GM19395 (cell line): ENCODE data around the gene PTPRM.

Source experiments
- ATAC-seq: cut with Tn5 transposase; IDR thresholded peaks from one replicate; pipeline ENCODE4 v1.9.1; 2021; ENCODE audit warnings: mild to moderate bottlenecking, moderate library complexity; ENCODE audit not compliant: unreplicated experiment

PTPRM gene

DNA sequence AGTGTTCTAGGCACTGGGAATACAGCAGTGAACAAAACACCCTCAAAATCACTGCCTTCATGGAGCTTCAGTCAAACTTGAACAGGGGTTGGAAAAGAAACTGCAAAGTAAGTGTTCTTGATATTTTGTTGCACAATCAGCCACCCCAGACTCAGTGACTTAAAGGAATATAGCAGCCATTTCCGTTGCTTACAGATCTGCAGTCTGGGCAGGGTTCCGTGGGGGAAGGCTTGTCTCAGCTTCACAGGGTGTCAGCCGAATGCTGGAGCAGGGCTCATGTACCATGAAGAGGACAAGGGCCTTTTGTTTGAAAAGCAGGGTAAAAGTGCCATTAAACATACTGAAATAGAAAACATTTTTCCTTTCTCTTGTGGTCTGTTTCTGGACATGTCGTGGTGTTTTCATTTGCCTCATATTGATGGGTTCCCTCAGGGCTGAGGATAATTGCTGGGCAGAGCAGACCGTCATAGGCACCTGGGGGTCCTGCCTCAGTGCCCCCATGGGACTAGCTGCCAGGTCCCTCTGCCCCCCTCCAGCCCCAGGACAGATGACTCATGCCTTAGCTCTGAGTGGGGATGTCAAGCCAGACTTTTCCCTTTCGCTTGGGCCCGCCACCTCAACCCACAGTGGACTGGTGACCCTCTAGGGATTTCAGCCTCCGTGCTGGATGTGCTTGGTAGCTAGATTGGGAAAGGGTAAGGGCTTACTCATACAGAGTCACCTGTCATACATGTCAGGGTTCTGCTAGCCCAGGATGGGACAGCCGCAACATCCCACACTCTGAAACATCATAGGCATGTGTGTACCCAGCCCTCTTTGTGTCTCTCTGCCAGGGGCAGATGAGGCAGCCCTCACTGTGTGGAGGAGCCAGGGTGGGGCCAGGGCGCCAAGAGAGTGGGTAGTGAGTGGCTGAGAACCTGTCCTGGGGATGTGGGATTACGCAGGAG is 96.5 kb downstream of the PTPRM start:
- ATAC-seq = no peak

DNA sequence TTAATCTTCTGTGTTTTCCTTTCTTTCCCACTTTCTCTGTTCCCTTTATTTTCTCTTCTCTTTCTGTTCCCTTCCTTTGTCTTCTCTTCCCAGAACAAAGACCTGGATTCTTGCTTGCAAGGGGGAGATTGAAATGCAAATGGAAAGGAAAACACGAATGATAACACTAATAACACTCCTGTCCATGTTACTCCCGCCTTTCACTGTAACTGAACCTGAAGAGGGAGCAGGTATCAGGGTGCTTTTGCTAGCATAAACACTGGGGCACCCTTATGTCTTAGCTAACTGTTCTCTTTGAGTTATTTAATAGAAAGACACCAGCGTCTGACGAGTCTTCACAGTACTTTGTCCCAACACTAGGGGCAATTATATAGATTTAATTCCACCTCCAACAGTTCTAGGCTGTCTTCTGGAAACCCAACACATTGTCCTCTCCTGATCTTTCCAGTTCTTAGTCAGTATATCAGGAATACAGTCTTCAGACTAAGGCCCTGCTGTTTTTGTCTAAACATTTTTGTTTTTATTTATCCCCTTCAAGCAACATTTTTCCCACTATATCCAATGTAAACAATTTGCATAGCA is 99.2 kb downstream of the PTPRM start:
- ATAC-seq = no peak

DNA sequence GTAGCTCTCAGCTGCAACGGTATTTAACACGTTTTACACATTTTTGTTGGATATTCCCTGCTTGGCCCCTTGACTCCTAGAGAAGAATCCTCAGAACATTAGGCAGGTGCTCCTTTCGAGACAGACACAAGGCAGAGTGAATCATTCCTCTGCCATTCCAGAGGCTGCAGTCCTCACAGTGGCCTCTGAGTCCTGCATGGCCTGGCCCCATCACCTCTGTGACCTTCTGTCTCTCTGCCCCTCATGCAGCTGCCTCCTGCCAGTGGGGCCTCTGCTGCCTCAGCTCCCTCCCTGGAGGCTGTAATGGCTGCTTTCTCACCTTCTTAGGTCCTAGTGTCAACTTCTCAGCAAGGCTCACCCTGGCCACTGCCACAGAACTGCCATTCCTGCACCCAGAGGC is 101.3 kb downstream of the PTPRM start:
- ATAC-seq = no peak

DNA sequence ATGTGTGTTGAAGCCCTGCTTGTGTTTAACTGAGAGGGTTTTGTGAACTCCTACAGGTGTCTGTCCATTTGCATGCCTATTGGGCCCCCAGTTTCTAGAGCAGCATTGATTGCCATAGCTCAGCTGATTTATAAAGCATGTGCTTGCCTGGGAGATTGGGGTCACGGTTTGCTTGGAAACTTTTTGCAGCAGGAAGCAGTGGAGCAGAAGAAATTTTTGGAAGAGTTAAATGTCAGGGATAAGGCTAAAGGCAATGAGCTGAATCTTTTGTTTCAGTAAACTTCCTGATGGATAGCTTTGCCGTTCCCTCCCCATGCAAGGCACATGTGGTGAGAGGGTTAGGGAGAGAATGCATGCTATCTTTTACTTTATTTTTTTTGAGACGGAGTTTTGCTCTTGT is 102.2 kb downstream of the PTPRM start:
- ATAC-seq = no peak

DNA sequence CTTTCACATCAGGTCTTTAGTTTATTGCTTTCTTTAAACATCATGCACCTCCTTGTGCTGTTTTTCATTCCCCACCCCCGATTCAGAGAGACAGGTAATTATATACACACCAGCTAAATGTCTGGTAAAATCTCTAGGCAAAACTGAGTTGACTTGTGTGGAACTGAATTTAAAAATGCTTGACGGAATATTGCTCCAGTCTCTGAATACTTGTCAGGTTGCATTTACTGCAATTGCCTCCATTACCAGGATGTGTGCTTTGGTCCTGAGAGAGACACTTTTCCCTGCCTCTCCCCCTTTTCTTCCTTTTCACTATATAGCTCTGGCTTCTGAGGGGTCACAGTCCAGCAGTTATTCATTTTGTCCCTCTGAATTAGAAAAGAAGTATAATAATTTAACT is 104.0 kb downstream of the PTPRM start:
- ATAC-seq = no peak

DNA sequence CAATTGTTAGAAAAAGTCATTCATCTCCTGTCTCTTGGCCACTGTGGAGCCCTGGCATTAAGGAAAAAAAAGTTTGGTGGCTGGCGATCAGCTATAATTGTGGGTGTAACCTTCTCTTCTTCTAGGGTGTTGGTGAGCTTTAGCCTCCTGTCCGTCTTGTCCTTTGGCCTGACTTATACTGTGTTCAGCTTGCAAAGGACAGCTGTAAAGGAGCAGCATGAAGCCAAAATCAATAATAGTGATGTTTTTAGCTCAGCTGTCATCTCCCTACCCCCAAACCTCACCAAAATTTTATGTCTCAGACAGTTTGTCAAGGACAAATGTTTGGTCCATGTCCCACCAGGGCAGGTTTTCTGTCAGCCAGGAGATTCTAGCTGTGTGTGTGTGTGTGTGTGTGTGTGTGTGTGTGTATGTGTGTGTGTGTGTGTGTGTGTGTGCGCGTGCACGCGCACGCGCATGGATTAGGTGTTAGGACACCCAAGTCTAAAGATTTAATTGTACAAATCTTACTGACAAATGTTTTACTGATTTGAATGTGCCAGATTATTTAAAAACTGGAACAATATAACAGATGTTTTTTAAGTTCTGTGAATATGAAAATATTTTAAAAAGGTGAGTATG is 109.2 kb downstream of the PTPRM start:
- no peak for ATAC-seq

DNA sequence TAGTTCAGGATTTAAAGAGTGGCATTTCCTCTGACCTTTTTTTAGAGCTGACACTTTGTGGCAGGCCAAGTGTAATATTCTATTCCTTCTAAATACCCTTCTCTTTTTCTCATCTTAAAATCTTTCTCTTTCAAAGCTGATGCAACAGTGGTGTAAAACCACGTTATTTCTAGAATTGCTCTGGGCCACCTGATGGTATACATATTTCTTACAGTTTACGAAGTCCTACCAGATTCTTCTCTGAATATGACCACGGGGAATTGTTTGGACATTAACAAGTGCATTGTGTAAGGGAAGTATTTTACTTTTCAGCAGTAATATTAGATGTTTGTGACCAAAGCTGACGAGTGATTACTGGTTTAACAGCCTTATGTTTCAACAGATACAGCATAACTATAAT is 109.9 kb downstream of the PTPRM start:
- no peak for ATAC-seq

DNA sequence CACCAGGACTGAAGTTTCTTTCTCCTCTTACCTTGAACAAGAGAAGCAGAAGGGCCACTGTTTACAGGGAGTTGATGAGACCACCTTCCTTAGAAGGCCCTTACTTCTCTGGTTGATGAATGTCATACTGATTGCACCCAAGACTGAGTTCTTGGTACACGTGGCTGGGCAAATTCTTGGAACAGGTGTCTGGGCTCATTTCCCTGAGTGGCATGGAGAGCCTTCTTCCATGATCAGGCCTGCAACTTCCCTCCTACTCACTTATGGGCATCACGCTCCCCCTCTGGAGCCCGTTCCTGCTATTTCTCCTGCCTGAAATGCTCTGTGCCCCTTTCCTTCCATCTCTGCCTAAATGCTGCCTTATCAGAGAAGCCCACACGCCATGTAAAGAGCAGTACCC is 110.3 kb downstream of the PTPRM start:
- no peak for ATAC-seq

DNA sequence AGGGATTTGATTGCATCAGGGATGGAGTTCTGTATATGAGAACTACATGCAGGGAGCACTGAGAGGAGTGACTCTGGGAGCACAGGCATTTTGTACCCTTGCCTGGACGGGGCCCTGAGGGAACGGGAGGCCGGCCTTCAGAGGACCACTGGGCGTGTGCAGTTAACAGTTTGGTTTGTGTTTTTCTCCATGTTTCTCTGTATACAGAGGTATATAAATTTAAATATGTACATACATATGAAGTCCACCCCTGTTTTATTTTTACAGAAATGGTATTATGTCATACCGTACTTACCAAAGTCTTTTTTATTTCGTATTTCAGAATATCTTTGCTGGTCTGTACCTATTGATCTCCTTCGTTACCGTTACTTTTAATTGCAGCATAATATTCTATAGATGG is 111.3 kb downstream of the PTPRM start:
- no peak for ATAC-seq

DNA sequence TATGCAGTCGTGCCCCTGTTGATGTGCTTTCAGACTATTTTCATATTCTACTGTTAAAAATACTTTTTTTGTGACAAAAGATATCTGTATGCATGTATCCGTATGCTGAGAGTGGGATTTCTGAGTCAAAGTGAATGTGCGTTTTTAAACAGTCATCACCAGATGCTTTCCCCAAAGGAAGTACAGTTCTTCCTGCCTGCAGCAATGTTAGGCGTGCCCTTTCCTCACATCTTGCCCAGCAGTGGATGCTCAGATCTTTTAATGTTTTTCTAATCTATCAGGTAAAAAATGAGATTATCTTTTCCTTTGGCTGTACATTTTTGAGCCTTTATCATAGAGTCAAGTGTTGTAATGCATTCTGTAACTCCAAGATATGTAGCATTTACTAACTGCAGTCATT is 111.7 kb downstream of the PTPRM start:
- no peak for ATAC-seq

DNA sequence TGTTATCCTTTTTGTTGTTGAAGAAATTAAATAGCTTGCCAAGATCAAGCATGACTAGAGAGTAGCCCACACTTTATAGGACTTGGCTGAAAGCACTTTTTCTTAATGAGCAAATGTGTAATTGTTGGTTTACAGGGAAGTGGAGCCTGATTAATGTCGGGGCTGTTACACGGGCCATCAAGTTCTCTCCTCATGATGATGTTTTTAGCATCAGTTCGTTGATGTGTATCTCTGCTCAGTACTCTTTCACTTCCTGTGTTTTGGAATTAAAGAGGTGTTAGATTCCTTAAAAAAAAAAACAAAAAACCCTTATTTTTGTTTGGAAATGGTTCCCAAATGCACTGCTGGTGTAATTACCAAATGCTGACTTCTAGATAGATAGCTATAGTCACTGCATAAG is 114.2 kb downstream of the PTPRM start:
- no peak for ATAC-seq

DNA sequence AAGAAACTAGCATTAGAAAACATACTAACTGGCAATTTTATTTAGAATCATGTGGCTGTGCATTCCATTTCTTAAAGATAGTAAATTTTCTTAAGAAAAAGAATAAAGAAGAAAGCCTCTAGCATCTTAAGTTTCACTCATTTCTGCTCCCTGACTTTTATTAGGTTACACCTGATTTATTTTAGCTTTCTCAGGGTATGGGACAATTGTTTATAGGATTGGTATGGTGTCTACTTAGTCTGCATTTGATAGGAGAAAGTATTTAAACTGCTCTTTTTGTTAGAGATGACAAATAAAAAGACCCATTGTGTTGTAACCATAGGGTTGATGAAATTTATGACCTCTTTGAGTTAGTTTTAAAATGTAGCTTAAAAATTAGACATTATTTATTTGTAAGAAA is 115.2 kb downstream of the PTPRM start:
- ATAC-seq = no peak

DNA sequence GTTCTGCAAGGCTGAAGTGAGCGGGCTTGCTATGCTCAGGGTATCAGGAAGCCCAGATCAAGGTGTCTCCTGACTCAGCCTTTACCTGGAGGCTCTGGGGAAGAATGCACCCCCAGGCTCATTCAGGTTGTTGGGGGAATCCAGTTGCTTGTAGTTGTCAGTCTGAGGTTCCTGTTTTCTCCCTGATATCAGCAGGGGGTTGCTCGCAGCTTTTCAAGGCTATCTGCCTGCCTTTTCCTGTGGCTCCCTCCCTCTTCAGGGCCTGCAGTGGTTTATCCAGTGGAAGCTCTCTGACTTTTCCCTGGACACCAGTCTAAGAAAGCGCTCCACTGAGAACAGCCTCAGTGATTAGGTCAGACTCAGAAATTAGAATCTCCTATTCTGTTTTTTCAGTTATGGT is 116.6 kb downstream of the PTPRM start:
- no peak for ATAC-seq

DNA sequence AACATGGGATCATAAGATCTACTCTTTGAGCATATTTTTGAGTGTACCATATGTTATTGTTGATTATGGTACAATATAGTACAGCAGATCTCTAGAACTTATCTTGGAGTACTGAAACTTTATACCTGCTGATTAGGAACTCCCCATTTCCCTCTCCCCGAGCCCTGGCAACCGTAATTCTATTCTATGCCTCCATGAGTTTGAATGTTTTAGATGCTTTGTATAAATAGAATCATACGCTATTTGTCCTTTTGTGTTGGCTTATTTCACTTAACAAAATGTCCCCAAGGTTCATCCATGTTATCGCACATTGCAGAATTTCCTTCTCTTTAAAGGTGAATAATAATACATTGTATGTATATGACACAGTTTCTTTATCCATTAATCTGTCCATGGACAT is 117.2 kb downstream of the PTPRM start:
- no peak for ATAC-seq

DNA sequence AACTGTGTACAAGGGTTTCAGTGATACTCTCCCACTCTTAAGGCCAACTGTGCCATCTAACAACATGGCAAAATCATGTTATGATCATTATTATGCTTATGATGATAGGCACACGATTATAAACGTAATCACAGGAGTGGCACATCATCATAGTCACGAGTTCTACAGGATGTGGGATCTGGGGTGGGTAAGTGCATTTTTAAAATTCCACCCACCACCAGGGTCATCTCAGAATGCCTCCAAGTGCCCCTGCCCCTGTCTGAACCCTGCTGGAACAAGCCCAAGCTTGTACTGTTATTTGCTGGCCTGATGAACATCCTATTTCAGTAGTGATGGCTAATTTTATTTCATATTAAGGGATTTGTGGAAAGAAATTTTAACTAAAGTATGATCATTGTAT is 117.8 kb downstream of the PTPRM start:
- no peak for ATAC-seq

DNA sequence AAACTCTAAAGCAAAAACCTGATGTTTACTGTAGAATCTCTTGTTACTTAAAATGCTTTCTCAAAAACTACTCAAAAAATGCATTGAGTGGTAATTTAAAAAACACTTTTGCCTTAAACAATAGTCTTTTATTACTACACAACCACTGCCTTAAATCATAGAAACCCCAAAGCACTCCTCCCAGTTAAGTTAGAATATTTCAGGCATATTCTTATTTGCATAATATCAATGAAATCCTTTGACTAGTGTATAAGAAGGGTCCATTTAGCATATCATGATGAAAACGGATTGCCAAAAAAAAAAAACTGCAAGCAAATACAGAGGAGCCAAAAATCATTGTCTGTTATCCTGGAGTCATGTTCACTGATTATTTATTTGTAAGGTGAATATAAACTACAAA is 119.2 kb downstream of the PTPRM start:
- no peak for ATAC-seq

DNA sequence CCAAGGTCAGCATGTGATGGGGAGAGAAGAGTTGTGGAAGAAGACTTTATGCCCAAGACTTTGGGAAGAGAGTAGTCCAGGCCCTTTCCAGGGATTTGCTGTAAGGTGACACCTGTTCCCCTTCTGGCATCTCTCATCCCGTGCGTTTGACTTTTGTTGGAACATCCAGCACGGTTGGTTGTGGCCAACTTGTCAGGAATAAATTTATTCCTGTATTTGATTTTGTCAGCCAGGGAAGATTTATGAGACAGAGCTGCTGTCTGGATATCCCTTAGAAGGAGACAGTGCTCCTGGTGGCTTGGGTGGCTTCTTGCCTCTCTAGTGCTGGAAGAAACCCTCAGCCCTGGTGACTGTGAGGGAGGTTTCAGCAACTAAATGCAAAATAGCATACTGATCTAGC is 121.5 kb downstream of the PTPRM start:
- no peak for ATAC-seq

DNA sequence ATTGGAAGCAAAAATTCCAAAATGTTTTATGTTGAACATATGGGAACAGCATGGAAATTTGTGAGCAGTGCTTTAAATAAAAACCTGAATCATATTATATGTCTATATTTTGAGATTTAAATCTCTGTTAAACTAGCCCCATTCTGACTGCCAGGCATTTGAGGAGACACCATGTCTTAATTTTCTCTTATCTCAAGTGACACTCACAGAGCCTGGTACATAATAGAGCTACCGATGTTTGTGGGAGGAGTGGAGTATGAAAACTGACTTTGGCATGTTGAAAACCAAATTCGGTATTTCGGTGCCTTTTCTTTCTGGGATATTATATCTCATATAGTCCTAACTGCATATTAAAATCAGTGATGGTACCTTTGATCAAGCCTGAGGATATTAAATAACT is 124.1 kb downstream of the PTPRM start:
- no peak for ATAC-seq

DNA sequence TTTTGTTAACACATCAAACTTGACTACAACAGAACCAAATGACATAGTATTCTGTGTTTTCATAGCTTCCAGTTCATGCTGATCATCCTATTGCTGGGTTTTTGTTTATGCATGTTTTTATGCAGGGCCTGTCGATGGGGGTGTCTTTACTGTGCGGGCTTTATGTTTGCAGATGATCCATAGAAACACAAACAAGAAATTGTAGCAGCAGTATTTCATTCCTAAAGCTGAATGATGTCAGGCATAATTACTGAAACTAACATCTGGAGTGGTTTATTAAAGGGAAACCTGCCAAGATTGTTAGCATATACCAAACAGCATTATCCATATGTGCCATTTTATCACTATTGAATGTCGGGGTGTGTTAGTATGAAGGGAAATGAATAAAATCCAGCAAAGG is 129.7 kb downstream of the PTPRM start:
- no peak for ATAC-seq

DNA sequence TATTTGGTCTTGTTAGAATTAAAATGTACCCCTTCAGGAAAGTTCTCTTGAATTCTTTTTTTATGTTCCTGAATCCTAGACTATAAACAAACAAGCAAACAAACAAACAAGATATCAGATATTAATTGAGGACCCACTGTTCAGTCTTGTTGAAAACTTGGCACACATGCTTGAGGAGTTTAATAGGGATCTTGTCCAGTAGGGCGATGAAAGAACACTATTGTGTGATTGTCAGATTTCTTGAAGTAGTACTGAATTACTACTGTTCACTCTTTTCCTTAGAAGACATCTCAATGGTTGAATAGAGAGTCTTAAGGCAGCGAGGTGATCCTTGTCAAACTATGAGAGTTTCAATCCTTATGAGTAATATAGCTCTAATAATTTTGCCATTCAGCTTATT is 130.2 kb downstream of the PTPRM start:
- no peak for ATAC-seq

DNA sequence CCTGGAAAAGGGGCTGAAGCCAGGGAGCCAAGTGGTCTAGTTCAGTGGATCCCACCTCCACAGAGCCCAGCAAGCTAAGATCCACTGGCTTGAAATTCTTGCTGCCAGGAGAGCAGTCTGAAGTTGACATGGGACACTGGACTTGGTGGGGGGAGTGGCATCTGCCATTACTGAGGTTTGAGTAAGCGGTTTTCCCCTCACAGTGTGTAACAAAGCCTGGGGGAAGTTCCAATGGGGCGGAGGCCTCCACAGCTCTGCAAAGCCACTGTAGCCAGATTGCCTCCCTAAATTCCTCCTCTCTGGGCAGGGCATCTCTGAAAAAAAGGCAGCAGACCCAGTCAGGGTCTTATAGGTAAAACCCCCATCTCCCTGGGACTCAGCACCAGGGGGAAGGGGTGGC is 144.4 kb downstream of the PTPRM start:
- no peak for ATAC-seq

DNA sequence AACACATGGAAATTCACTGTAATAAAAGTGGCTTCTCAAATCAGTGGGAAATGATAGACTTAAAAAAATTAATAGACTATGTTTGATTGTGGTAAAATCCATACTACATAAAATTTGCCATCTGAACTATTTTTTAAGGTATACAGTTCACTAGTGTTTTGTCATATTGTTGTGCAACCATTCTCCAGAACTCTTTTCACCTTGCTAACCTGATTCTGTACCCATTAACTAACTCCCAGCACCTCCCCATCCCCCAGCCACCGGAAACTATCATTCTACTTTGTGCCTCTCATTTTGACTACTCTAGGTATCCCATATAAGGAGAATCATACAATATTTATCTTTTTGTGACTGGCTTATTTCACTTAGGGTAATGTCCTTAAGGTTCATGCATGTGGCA is 153.3 kb downstream of the PTPRM start:
- ATAC-seq = no peak
